H9 (cell line): Measurements from ENCODE around the gene SNAP47. TPM values are rescaled to one million over a fixed set of nuclear protein-coding genes. Genes with fewer than 3 reads are reported as not detected.

Experiments used
- DNase-seq: peaks from one replicate; pipeline ENCODE4 v3.0.0-alpha.2; 2017
- H2AFZ ChIP-seq: one replicate; pipeline ENCODE4 v1.6.1; 2013; ENCODE audit warnings: mild to moderate bottlenecking, low read length, control low read depth, moderate library complexity
- H2AK5ac ChIP-seq: 2 replicates; pipeline ENCODE4 v1.6.1; 2013; ENCODE audit warnings: low read length, control low read depth, mixed read lengths; ENCODE audit not compliant: insufficient read length
- H2BK120ac ChIP-seq: one replicate; pipeline ENCODE4 v1.6.1; 2013; ENCODE audit warnings: low read depth, mild to moderate bottlenecking, low read length, control low read depth, inconsistent platforms; ENCODE audit not compliant: poor library complexity, severe bottlenecking
- H2BK12ac ChIP-seq: 2 replicates; pipeline ENCODE4 v1.6.1; 2013; ENCODE audit warnings: low read length, control low read depth, mixed read lengths, low read depth; ENCODE audit not compliant: insufficient read length
- H2BK15ac ChIP-seq: 2 replicates; pipeline ENCODE4 v1.6.1; 2013; ENCODE audit warnings: low read depth, low read length, control low read depth
- H2BK20ac ChIP-seq: one replicate; pipeline ENCODE4 v1.6.1; 2013; ENCODE audit warnings: low read depth, mild to moderate bottlenecking, low read length, control low read depth, inconsistent platforms; ENCODE audit not compliant: poor library complexity, severe bottlenecking
- H2BK5ac ChIP-seq: 2 replicates; pipeline ENCODE4 v1.6.1; 2013; ENCODE audit warnings: low read length, control low read depth, mixed read lengths; ENCODE audit not compliant: insufficient read length
- H3K14ac ChIP-seq: 2 replicates; pipeline ENCODE4 v1.6.1; 2013; ENCODE audit warnings: low read length, control low read depth; ENCODE audit not compliant: insufficient read depth
- H3K18ac ChIP-seq: 2 replicates; pipeline ENCODE4 v1.6.1; 2013; ENCODE audit warnings: low read depth, mild to moderate bottlenecking, mixed read lengths, low read length, control low read depth; ENCODE audit not compliant: insufficient read length
- H3K23ac ChIP-seq: 2 replicates; pipeline ENCODE4 v1.6.1; 2013; ENCODE audit warnings: low read length, control low read depth, mixed read lengths, low read depth; ENCODE audit not compliant: insufficient read length
- H3K23me2 ChIP-seq: 2 replicates; pipeline ENCODE4 v1.6.1; 2013; ENCODE audit warnings: low read depth, mild to moderate bottlenecking, mixed read lengths, low read length, control low read depth; ENCODE audit not compliant: insufficient read length, poor library complexity, severe bottlenecking
- H3K27ac ChIP-seq: 2 replicates; pipeline ENCODE4 v1.5.1; 2013; ENCODE audit warnings: low read length, control low read depth, mixed read lengths, low read depth; ENCODE audit not compliant: insufficient read length
- H3K27me3 ChIP-seq: 2 replicates; pipeline ENCODE4 v1.6.1; 2013; ENCODE audit warnings: low read length, control low read depth, inconsistent platforms; ENCODE audit not compliant: insufficient read depth
- H3K4ac ChIP-seq: 2 replicates; pipeline ENCODE4 v1.6.1; 2013; ENCODE audit warnings: low read depth, mild to moderate bottlenecking, control low read depth, inconsistent platforms, low read length, moderate library complexity
- H3K4me1 ChIP-seq: 2 replicates; pipeline ENCODE4 v1.6.1; 2013; ENCODE audit warnings: low read length, control low read depth, inconsistent platforms; ENCODE audit not compliant: insufficient read depth
- H3K4me2 ChIP-seq: 2 replicates; pipeline ENCODE4 v1.6.1; 2013; ENCODE audit warnings: low read length, control low read depth, mixed read lengths; ENCODE audit not compliant: insufficient read length, insufficient read depth
- H3K56ac ChIP-seq: 2 replicates; pipeline ENCODE4 v1.6.1; 2013; ENCODE audit warnings: low read depth, mild to moderate bottlenecking, mixed read lengths, low read length, control low read depth; ENCODE audit not compliant: insufficient read length
- H3K79me1 ChIP-seq: 2 replicates; pipeline ENCODE4 v1.6.1; 2013; ENCODE audit warnings: low read depth, mild to moderate bottlenecking, moderate library complexity, low read length, control low read depth, inconsistent platforms; ENCODE audit not compliant: insufficient read depth, poor library complexity, severe bottlenecking
- H3K79me2 ChIP-seq: 2 replicates; pipeline ENCODE4 v1.6.1; 2013; ENCODE audit warnings: low read length, control low read depth, inconsistent platforms; ENCODE audit not compliant: insufficient read depth
- H3K9ac ChIP-seq: 2 replicates; pipeline ENCODE4 v1.6.1; 2013; ENCODE audit warnings: low read length, control low read depth, mixed read lengths; ENCODE audit not compliant: insufficient read length; ENCODE audit errors: extremely low read depth
- H3K9me3 ChIP-seq: one replicate; pipeline ENCODE4 v1.6.1; 2013; ENCODE audit warnings: low read depth, low read length, inconsistent platforms; ENCODE audit not compliant: control insufficient read depth
- H3T11ph ChIP-seq: one replicate; pipeline ENCODE4 v1.6.1; 2013; ENCODE audit warnings: mild to moderate bottlenecking, low read length, control low read depth, inconsistent platforms
- H4K20me1 ChIP-seq: one replicate; pipeline ENCODE4 v1.6.1; 2013; ENCODE audit not compliant: control insufficient read depth, insufficient read length, insufficient read depth
- H4K5ac ChIP-seq: 2 replicates; pipeline ENCODE4 v1.6.1; 2013; ENCODE audit warnings: low read depth, mild to moderate bottlenecking, mixed read lengths, low read length, control low read depth; ENCODE audit not compliant: insufficient read length
- H4K8ac ChIP-seq: replicated peaks from 2 replicates; pipeline ENCODE4 v1.6.1; 2013; ENCODE audit warnings: low read length, control low read depth, mixed read lengths, low read depth; ENCODE audit not compliant: insufficient read length
- H4K91ac ChIP-seq: 2 replicates; pipeline ENCODE4 v1.6.1; 2013; ENCODE audit warnings: low read depth, mild to moderate bottlenecking, moderate library complexity, mixed read lengths, low read length, control low read depth; ENCODE audit not compliant: insufficient read length
- H3K27ac Mint-ChIP-seq, 3 experiments: 2 replicates in 2 of 3; 3 replicates in 1 of 3; pipeline ENCODE4 v1.8.0; 2020 to 2021; ENCODE audit warnings: mixed read lengths in 3 of 3, mild to moderate bottlenecking in 1 of 3, moderate library complexity in 1 of 3
- H3K27me3 Mint-ChIP-seq: 2 replicates; pipeline ENCODE4 v1.8.0; 2021; ENCODE audit warnings: low read depth, mild to moderate bottlenecking, moderate library complexity, mixed read lengths
- H3K36me3 Mint-ChIP-seq, 3 experiments: 2 replicates in 2 of 3; 3 replicates in 1 of 3; pipeline ENCODE4 v1.8.0; 2020 to 2021; ENCODE audit warnings: low read depth in 3 of 3, mixed read lengths in 3 of 3; ENCODE audit not compliant: insufficient read depth in 1 of 3
- H3K4me1 Mint-ChIP-seq, 2 experiments: 2 replicates each; pipeline ENCODE4 v1.8.0; 2020; ENCODE audit warnings: mixed read lengths in 2 of 2
- H3K4me3 Mint-ChIP-seq, 2 experiments: 2 replicates in 1 of 2; 3 replicates in 1 of 2; pipeline ENCODE4 v1.8.0; 2020 to 2021; ENCODE audit warnings: mild to moderate bottlenecking in 2 of 2, mixed read lengths in 2 of 2, moderate library complexity in 1 of 2
- H3K9me3 Mint-ChIP-seq, 2 experiments: 2 replicates in 1 of 2; 3 replicates in 1 of 2; pipeline ENCODE4 v1.8.0; 2020; ENCODE audit warnings: mild to moderate bottlenecking in 2 of 2, mixed read lengths in 2 of 2, moderate library complexity in 1 of 2
- CTCF ChIP-seq: fragments of 200-600 bp; sonication (generic); conservative IDR thresholded peaks from 3 replicates; pipeline ENCODE4 v1.8.0; 2021; ENCODE audit warnings: antibody characterized with exemption, mild to moderate bottlenecking
- WGBS: extraction: QIAGEN DNeasy Blood & Tissue Kit; methylation state at CpG from one replicate; pipeline ENCODE4 v1.1.7; 2013; ENCODE audit warnings: missing lambda C conversion rate, low lambda C conversion rate, mixed read lengths; ENCODE audit not compliant: insufficient read length; ENCODE audit errors: extremely low coverage; 5-methylcytosine and 5-hydroxymethylcytosine counted together
- total RNA-seq: library from RNA; stranded (reverse); gene quantifications from 2 replicates; pipeline ENCODE4 v1.2.1, GENCODE V29; 2021

Gene SNAP47
- total RNA-seq, 1 experiment from 2014 or later, result 44.1 TPM

GRCh38 chr1:227816750-227817446 lies 81.7 kb downstream of the SNAP47 start:
- Histone ChIP-seq H3K79me1 (no peaks in the 10 kb centered on the region), H3K14ac (no peak overlapping the region; the same call in 1 of the 2 replicates), H2AK5ac (no peak overlapping the region), H3K23ac (no peak overlapping the region), H2AFZ (no peak overlapping the region), H3T11ph (no peak overlapping the region), H4K91ac (no peak overlapping the region), H2BK15ac (no peak overlapping the region), H3K27ac (no peak overlapping the region), H3K27me3 (no peaks in the 10 kb centered on the region), H4K20me1 (no peaks in the 10 kb centered on the region), H3K4me2 (no peak overlapping the region), H2BK5ac (no peak overlapping the region), H4K5ac (no peak overlapping the region), H3K4ac (no peak overlapping the region), H4K8ac (no peak overlapping the region), H3K9me3 (peaks cover 16% of the 10 kb centered on the region), H3K9ac (no peak overlapping the region), H2BK120ac (no peak overlapping the region), H3K4me1 (no peaks in the 10 kb centered on the region), H3K56ac (no peak overlapping the region), H2BK20ac (no peak overlapping the region), H3K79me2 (no peaks in the 10 kb centered on the region), H2BK12ac (no peak overlapping the region), H3K23me2 (no peaks in the 10 kb centered on the region), H3K18ac (no peak overlapping the region)
- TF ChIP-seq CTCF, result no peak
- no peaks in the 10 kb centered on the region for H3K4me1 Mint-ChIP-seq
- no peak overlapping the region for H3K4me3 Mint-ChIP-seq
- H3K27me3 Mint-ChIP-seq, result peaks cover 2% of the 10 kb centered on the region; the same call in 1 of the 2 replicates
- WGBS, result no CpG with 5 or more reads among the region's 16 CpGs
- DNase-seq, result no peak
- H3K27ac Mint-ChIP-seq, result no peak overlapping the region
- H3K36me3 Mint-ChIP-seq, result peaks cover 0 to 18% (median 11%) of the 10 kb centered on the region in 3 experiments; a peak in 5 of 7 replicates
- peaks cover 46 to 56% of the 10 kb centered on the region in 2 experiments for H3K9me3 Mint-ChIP-seq
